Right lobe of liver (tissue), 4 donors: ENCODE measurements around the gene CPEB4.

Source experiments
- CTCF ChIP-seq, 4 donors: fragments of 200-600 bp in 3 of 4; fragments of 450-650 bp in 1 of 4; IDR thresholded peaks; one replicate each; pipeline versions ENCODE4 v1.5.1 to v1.8.0; 2016 to 2022; ENCODE audit warnings: antibody characterized with exemption in 4 of 4, mild to moderate bottlenecking in 2 of 4
- POLR2A ChIP-seq: fragments of 450-650 bp; IDR thresholded peaks from one replicate; pipeline ENCODE4 v1.6.1; 2017; ENCODE audit warnings: antibody characterized with exemption, mild to moderate bottlenecking
- donor health status: DM: no; HTN: no; CAD: no.
- donor health status: DM: no; HTN: no; CAD: no.
- donor health status: DM: no; HTN: yes; CAD: no.

- TF ChIP-seq CTCF (IDR thresholded peaks at IDR 0.05): peak; percentile 78 to 95 (median 84)
- peak; percentile 17 for TF ChIP-seq POLR2A
Observed at GRCh38 chr5:173972925-173973615, 84.9 kb downstream of the CPEB4 start.
